Peyer's patch (tissue), 4 donors: ENCODE data around the gene AGAP1.

Source experiments
- POLR2A ChIP-seq, 2 donors: fragments of 450-650 bp; IDR thresholded peaks; one replicate each; pipeline ENCODE4 v1.5.1; 2017; ENCODE audit warnings: antibody characterized with exemption in 2 of 2, mild to moderate bottlenecking in 2 of 2, moderate library complexity in 2 of 2
- TF ChIP-seq, protein P1 (sequence below), 6 experiments: fragments of 450-650 bp in 4 of 6; fragments of 200-600 bp in 2 of 6; sonication (generic) in 1 of 6; IDR thresholded peaks; one replicate each; pipeline ENCODE4 v1.5.1; 2017 to 2019; ENCODE audit warnings: antibody characterized with exemption in 6 of 6, mild to moderate bottlenecking in 3 of 6, moderate library complexity in 1 of 6

DNA sequence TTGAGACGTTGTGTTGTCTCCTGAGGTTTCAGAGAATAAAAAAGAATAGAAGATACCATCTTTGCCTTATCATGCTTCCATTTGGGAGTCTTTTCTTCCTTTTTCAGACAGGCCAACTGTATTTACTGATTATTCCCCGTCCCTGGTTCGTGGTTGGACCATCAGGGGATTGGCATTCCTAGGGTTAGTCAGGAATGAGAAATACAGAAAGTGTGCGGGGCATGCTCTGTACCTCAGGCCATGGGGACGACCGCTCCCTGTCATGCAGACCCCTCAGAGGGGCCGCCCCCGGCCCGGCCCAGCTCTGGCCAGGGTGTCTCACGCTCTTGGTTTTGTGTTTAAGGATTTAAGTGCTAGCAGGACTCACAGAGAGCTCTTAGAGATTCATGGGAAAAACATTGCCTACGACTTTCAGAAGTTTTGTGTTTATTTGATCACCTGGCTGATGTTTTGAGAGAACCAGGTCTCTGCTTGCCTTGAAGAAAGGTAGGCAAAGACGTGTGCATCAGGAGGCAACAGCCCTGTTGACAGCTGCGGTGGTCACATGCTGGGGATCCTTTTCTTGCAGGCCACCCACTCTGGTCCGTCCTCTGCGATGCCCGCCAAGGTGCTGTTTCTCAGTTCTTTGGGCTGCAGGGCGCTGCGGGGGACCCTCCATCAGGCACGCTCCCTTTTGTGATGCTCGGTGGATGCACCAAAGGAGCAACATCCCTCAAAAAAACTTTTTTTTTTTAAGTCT lies 317.8 kb downstream of the AGAP1 start:
- no peak for TF ChIP-seq POLR2A (IDR thresholded peaks at IDR 0.05)
- TF ChIP-seq, protein P1, sequence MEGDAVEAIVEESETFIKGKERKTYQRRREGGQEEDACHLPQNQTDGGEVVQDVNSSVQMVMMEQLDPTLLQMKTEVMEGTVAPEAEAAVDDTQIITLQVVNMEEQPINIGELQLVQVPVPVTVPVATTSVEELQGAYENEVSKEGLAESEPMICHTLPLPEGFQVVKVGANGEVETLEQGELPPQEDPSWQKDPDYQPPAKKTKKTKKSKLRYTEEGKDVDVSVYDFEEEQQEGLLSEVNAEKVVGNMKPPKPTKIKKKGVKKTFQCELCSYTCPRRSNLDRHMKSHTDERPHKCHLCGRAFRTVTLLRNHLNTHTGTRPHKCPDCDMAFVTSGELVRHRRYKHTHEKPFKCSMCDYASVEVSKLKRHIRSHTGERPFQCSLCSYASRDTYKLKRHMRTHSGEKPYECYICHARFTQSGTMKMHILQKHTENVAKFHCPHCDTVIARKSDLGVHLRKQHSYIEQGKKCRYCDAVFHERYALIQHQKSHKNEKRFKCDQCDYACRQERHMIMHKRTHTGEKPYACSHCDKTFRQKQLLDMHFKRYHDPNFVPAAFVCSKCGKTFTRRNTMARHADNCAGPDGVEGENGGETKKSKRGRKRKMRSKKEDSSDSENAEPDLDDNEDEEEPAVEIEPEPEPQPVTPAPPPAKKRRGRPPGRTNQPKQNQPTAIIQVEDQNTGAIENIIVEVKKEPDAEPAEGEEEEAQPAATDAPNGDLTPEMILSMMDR (IDR thresholded peaks at IDR 0.05): no peak
